Muscle layer of colon (tissue), 2 donors: ENCODE results near the gene GIMAP5.
A peak's percentile ranks its signal among the peaks of the same experiment; 100 is the strongest.

Experiments
- H3K27ac ChIP-seq: one replicate; pipeline ENCODE4 v1.7.0; 2013; ENCODE audit warnings: low read depth, mild to moderate bottlenecking, low read length, moderate library complexity
- H3K27me3 ChIP-seq, 2 donors: one replicate each; pipeline ENCODE4 v1.7.0; 2013; ENCODE audit warnings: low read length in 2 of 2, mild to moderate bottlenecking in 2 of 2; ENCODE audit not compliant: insufficient read depth in 2 of 2, control insufficient read depth in 1 of 2
- H3K36me3 ChIP-seq: one replicate; pipeline ENCODE4 v1.7.0; 2013; ENCODE audit warnings: mild to moderate bottlenecking, low read length; ENCODE audit not compliant: insufficient read depth
- H3K4me1 ChIP-seq: one replicate; pipeline ENCODE4 v1.7.0; 2013; ENCODE audit warnings: mild to moderate bottlenecking, low read length; ENCODE audit not compliant: insufficient read depth
- H3K4me3 ChIP-seq, 2 donors: one replicate each; pipeline ENCODE4 v1.7.0; 2013; ENCODE audit warnings: low read length in 2 of 2, low read depth in 1 of 2, mild to moderate bottlenecking in 1 of 2, moderate library complexity in 1 of 2
- H3K9ac ChIP-seq: one replicate; pipeline ENCODE4 v1.7.0; 2013; ENCODE audit warnings: low read length
- H3K9me3 ChIP-seq: one replicate; pipeline ENCODE4 v1.7.0; 2013; ENCODE audit warnings: mild to moderate bottlenecking, low read length
- donor health status: abdominal sarcoma.
- donor health status: Adenocarcinoma of cecum.

Gene GIMAP5

DNA sequence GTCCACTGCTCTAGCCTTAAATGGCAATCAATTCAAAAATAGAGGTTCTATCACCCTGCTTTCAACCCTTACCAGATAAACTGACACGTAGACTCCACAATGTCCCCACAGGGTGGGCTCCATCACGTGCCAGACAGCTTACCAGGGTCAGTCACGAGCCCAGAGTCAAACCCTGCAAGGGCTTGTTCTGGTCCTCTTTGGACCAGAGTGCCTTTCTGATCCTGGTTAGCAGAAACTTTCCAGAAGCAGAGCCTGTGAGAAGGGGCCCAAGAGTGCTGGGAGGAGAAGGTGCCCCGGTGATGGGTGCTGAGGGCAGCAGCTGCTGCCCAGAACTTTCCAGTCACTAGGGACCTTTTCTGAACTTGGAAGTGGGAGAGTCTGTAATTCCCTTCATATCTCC lies 354 bp upstream of the GIMAP5 start:
- H3K9ac ChIP-seq = no peak overlapping the region
- H3K36me3 ChIP-seq = no peaks in the 10 kb centered on the region
- no peak overlapping the region for H3K27ac ChIP-seq
- H3K4me3 ChIP-seq = peak overlapping the region in 1 of 2 donors; percentile 39
- no peaks in the 10 kb centered on the region for H3K9me3 ChIP-seq
- no peaks in the 10 kb centered on the region for H3K27me3 ChIP-seq
- H3K4me1 ChIP-seq = no peaks in the 10 kb centered on the region

DNA sequence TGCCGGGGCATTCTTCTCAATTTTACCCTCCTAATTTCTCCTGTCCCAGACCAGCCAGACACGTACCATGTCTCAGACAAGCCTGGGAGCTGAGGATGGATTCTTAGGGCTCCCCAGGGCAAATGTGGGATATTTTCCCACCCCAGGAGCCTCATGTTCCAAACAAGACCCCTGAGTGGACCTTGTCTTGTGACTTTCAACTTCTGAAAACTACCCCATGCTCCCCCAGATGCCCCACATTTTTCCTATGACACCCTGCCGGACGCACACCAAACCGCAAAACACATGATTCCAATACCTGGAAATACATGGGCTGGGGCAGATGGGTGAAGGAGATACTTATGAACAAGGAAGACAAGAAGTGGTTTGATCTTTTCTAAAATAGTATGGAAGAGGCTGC lies 874 bp downstream of the GIMAP5 start:
- H3K4me1 ChIP-seq = peaks cover 9% of the 10 kb centered on the region
- peak overlapping the region in 1 of 2 donors; percentile 39 for H3K4me3 ChIP-seq
- H3K27ac ChIP-seq = peak overlapping the region; percentile 41
- no peaks in the 10 kb centered on the region for H3K36me3 ChIP-seq
- H3K27me3 ChIP-seq = no peaks in the 10 kb centered on the region
- no peak overlapping the region for H3K9ac ChIP-seq
- H3K9me3 ChIP-seq = no peaks in the 10 kb centered on the region

DNA sequence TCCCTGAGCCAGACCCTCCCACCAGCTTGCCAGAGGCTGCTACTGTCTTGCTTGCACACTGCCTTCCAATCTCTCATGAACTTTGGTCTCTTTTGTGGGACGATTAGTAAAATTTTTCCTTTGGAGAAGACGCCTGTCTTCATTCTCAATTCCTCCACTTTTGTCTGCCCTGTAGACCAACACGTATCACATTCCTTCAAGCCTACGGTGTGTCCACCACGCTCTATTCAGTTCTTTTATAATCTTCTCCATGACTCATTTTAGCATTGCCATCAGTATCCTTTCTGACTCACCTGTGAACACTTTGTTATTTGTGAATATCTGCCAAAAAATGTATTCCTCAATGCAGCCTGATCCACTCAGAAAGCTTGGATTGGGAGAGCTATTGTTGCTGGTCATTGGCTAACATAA lies 1.4 kb downstream of the GIMAP5 start:
- Histone ChIP-seq H3K9me3 (no peaks in the 10 kb centered on the region), H3K36me3 (no peaks in the 10 kb centered on the region), H3K9ac (no peak overlapping the region), H3K27me3 (no peaks in the 10 kb centered on the region), H3K4me1 (peaks cover 12% of the 10 kb centered on the region), H3K4me3 (peak overlapping the region in 1 of 2 donors; percentile 39), H3K27ac (no peak overlapping the region)

DNA sequence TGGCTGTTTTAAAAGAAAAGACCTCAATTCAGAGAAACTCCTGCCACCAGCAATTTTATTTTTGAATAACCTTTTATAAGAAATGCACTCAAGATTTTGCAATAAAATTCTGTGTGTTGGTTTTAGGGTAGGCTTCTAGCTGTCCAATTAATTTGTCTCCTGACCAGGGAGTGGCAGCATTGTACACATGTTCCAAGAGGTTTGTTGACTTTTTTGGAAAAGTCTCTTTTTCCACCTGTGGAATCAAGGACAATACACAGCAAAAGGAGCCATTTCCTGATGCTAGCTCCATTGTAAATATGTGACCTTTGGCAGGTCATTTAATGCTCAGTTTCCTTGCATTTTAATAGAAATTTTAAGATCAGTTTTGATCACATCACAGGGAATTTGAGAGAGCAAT lies 1.8 kb downstream of the GIMAP5 start:
- Histone ChIP-seq H3K9me3 (no peaks in the 10 kb centered on the region), H3K36me3 (no peaks in the 10 kb centered on the region), H3K4me1 (peaks cover 17% of the 10 kb centered on the region), H3K4me3 (no peak overlapping the region), H3K9ac (no peak overlapping the region), H3K27ac (no peak overlapping the region), H3K27me3 (no peaks in the 10 kb centered on the region)

DNA sequence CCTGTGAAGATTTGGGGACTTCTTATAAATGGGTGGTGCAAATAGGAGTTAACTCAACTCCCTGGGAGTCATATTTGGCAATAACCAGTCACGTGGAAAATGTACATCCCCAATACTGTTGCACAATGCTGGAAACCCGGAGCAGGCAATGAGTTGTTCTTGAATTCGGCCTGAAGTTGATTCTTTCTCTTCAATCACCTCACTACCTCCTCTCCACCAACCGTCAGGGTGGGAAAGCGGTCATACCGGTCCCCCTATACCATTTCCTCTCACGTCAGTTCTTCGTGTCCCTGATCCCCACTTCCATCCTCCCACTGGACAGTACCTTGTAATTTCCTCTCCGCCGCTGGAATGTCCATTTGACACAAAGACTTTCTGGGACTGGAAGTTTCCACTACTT lies 2.8 kb downstream of the GIMAP5 start:
- Histone ChIP-seq H3K27me3 (no peaks in the 10 kb centered on the region), H3K9me3 (no peaks in the 10 kb centered on the region), H3K9ac (no peak overlapping the region), H3K36me3 (no peaks in the 10 kb centered on the region), H3K27ac (no peak overlapping the region), H3K4me3 (no peak overlapping the region), H3K4me1 (peaks cover 24% of the 10 kb centered on the region)

DNA sequence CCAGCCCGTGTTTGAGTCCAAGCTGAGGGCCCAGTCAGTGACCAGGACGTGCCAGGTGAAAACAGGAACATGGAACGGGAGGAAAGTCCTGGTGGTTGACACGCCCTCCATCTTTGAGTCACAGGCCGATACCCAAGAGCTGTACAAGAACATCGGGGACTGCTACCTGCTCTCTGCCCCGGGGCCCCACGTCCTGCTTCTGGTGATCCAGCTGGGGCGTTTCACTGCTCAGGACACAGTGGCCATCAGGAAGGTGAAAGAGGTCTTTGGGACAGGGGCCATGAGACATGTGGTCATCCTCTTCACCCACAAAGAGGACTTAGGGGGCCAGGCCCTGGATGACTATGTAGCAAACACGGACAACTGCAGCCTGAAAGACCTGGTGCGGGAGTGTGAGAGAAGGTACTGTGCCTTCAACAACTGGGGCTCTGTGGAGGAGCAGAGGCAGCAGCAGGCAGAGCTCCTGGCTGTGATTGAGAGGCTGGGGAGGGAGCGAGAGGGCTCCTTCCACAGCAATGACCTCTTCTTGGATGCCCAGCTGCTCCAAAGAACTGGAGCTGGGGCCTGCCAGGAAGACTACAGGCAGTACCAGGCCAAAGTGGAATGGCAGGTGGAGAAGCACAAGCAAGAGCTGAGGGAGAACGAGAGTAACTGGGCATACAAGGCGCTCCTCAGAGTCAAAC lies 5.2 kb downstream of the GIMAP5 start:
- Histone ChIP-seq H3K27ac (no peak overlapping the region), H3K9ac (no peak overlapping the region), H3K4me3 (no peak overlapping the region), H3K36me3 (no peaks in the 10 kb centered on the region), H3K4me1 (peaks cover 24% of the 10 kb centered on the region), H3K27me3 (no peaks in the 10 kb centered on the region), H3K9me3 (no peaks in the 10 kb centered on the region)

DNA sequence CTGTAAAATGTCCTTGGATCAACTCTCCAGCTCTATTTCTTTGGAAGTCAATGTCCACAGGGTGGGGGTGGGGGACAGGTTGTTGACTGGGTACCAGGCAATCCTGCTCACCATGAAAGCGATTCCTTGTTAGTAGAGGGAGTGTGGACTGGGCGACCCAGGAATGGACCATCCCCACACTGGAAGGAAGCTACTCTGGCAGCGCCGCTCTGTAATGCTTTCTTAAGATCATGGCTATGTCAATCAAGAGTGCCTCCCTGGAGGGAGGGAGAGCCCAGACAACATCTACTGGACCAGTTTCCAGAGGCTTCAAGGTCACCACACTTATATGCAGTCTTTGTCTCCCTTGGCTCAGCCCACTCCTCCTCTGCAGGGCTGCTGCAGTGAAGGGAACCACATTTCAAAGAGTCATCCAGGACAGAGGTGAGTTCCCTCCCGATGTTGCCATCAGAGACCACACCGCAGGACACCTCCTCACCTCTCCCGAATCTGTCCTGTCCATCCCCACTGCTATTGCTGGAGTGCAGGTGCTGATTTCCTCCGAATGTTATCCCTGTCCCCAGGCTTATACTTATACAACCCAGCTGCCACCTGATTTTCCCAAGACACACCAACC lies 6.9 kb downstream of the GIMAP5 start:
- Histone ChIP-seq H3K9ac (no peak overlapping the region), H3K4me1 (peaks cover 24% of the 10 kb centered on the region), H3K36me3 (no peaks in the 10 kb centered on the region), H3K27ac (no peak overlapping the region), H3K4me3 (peak overlapping the region in 1 of 2 donors; percentile 19), H3K9me3 (no peaks in the 10 kb centered on the region), H3K27me3 (no peaks in the 10 kb centered on the region)

DNA sequence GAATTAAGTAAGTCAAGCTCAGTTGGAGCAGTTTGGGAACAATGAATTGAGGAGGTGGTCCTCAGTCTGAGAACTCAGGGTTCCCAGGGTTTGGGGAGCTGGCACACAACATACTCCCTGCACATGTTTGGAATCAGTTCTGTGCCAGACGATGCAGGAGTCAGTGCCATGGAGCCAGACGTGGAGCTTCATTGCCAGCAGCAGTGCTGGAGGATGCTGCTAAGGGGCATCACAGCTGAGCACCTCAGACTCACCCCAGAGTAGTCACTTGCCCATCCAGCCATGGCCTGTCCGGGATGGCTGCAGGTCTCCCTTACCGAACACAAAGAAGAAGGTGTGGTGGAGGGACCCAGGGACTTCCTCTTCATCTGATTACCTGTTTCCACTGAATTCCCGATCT lies 7.9 kb downstream of the GIMAP5 start:
- Histone ChIP-seq H3K4me1 (peaks cover 24% of the 10 kb centered on the region), H3K27ac (no peak overlapping the region), H3K9ac (no peak overlapping the region), H3K4me3 (no peak overlapping the region), H3K27me3 (no peaks in the 10 kb centered on the region), H3K36me3 (no peaks in the 10 kb centered on the region), H3K9me3 (no peaks in the 10 kb centered on the region)

DNA sequence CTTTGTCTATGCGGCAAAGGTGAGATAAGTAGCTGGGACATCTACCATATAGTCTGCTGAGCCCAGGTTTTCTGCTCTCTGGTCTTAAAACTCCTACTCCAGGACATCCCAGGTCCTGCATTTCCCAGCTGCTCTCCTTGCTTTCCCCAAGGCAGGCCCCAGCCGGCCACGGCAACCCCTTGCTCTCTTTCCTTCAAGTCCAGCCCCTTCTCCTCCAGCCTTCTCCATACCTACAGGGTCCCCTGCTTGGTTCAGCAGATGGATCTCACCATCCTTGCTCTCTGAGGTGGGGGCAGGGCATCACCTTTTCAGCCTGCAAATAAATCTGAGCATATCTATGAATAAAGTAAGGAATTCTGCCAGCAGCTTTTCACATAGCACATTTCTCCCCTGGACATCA lies 8.7 kb downstream of the GIMAP5 start:
- Histone ChIP-seq H3K27ac (no peak overlapping the region), H3K9ac (no peak overlapping the region), H3K36me3 (no peaks in the 10 kb centered on the region), H3K9me3 (no peaks in the 10 kb centered on the region), H3K27me3 (no peaks in the 10 kb centered on the region), H3K4me3 (no peak overlapping the region), H3K4me1 (peaks cover 24% of the 10 kb centered on the region)

DNA sequence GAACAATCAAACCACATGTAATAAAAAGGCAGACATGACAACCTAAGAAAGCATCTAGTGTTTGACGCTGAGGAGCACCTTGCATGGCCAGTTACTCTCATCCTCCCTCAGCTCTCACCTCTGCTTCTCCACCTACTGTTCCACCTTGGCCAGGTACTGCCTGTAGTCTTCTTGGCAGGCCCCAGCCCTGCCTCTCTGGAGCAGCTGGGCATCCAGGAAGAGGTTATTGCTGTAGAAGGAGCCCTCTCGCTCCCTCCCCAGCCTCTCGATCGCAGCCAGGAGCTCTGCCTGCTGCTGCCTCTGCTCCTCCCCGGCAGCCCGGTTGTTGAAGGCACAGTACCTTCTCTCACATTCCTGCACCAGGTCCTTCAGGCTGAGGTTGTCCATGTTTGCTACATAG lies 9.7 kb downstream of the GIMAP5 start:
- Histone ChIP-seq H3K4me3 (no peak overlapping the region), H3K4me1 (peaks cover 24% of the 10 kb centered on the region), H3K9me3 (no peaks in the 10 kb centered on the region), H3K9ac (no peak overlapping the region), H3K36me3 (no peaks in the 10 kb centered on the region), H3K27me3 (no peaks in the 10 kb centered on the region), H3K27ac (no peak overlapping the region)

DNA sequence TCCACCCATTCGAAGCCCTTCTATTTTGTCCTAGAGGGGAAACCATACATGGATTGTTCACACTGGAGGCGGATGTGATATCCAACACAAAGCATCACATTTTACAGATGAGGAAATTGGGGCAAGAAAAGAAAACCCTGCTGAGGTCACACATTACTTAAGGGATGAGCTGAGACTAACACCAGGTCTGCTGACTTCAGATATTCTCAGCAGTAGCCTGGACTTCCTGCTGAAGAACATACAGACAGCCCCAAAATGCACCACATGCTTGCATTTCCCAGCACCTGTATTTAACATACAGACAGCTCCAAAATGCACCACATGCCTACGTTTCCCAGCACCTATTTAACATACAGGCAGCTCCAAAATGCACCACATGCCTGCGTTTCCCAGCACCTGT lies 11.2 kb downstream of the GIMAP5 start:
- Histone ChIP-seq H3K9ac (no peak overlapping the region), H3K36me3 (no peaks in the 10 kb centered on the region), H3K9me3 (no peaks in the 10 kb centered on the region), H3K27me3 (no peaks in the 10 kb centered on the region), H3K4me3 (no peak overlapping the region), H3K27ac (no peak overlapping the region), H3K4me1 (peaks cover 14% of the 10 kb centered on the region)

DNA sequence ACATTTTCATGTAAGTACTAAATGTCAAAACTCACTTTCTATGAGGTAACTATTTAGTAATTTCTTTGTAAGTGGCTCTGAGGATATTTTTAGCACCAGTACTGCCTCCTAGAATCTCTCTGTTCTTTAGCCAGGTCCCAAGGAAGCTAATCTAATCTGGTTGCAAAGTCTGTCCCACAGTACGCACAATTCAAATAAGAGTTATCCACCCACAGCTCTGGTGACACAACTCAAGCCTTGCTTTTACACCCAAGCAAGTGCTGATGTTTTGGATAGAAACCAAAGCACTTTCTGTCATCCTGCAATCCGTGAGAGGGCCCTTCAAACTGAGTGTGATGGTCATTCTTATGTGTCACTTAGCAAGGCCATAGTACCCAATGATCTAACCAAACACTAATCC lies 14.5 kb downstream of the GIMAP5 start:
- no peak overlapping the region for H3K27ac ChIP-seq
- H3K4me1 ChIP-seq = no peaks in the 10 kb centered on the region
- no peaks in the 10 kb centered on the region for H3K36me3 ChIP-seq
- no peaks in the 10 kb centered on the region for H3K9me3 ChIP-seq
- H3K27me3 ChIP-seq = no peaks in the 10 kb centered on the region
- no peak overlapping the region for H3K9ac ChIP-seq
- H3K4me3 ChIP-seq = no peak overlapping the region
